SH-SY5Y (cell line): ENCODE results near the gene PHC2.

ENCODE experiments used
- GATA2 ChIP-seq: IDR thresholded peaks from 2 replicates; pipeline ENCODE4 v1.6.1; 2011; ENCODE audit warnings: mild to moderate bottlenecking, low read depth, low read length
- GATA3 ChIP-seq: IDR thresholded peaks from 2 replicates; pipeline ENCODE4 v1.6.1; 2011; ENCODE audit warnings: low read depth, mild to moderate bottlenecking, low read length, moderate library complexity

DNA sequence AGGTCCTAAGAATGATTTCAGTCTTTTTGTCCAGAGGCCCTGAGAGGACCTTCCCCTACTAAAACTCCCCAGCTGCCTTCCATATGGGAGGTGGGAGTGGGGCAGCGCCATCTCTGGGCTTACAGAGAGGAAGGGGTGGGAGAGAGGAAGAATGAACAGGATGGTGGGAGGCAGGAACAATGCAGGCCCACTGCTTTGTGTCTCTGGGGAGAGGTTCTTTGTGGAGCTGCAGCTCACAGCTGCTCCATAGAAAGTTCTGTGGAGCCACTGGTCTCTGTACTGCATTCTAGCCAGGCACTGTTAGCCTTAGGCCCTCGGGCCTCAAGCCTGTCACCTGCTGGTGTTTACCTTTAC, 66.4 kb downstream of the PHC2 start:
- TF ChIP-seq GATA2: no peak
- no peak for TF ChIP-seq GATA3
